ENCODE measurements around the gene MC2R. TPM values are rescaled to one million over a fixed set of nuclear protein-coding genes. Genes with fewer than 3 reads are reported as not detected.

The MC2R gene
- total RNA-seq, 1 donor from 2014 or later, result not detected

DNA sequence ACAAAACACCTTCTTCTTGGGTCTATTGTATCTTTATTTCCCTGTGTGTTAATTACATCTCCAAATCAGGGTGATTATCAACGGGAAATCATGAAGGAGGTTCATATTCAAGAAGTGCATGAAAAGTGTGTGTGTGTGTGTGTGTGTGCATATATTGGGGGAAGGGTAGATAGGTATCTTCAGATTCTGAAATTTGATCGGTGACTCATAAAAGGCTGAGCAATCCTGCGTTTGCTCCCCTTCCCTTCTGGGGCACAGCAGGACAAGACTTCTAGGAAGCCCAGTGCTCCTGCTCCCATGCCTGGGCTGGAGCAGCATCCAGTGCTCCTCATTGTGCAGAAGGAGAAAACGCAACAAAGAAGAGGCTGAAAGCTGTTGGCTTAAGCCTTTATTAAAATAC lies 65.5 kb downstream of the MC2R start:
- no peaks in the 10 kb centered on the region for H3K4me1 Mint-ChIP-seq (ENCODE audit: unreplicated experiment)

GRCh38 chr18:13836559-13836958 lies 78.8 kb downstream of the MC2R start:
- no peaks in the 10 kb centered on the region for H3K4me1 Mint-ChIP-seq (ENCODE audit: unreplicated experiment)
- no peak overlapping the region for H3K4me3 Mint-ChIP-seq
- no peaks in the 10 kb centered on the region for H3K36me3 Mint-ChIP-seq
- no peak overlapping the region for H3K27ac Mint-ChIP-seq
- TF ChIP-seq CTCF (conservative IDR thresholded peaks at IDR 0.05), result no peak
- peaks cover 12% of the 10 kb centered on the region for H3K27me3 Mint-ChIP-seq
- H3K9me3 Mint-ChIP-seq, result no peaks in the 10 kb centered on the region
- DNase-seq (ENCODE audit: extremely low spot score, unreplicated experiment), result no peak

More for the DNA sequence above, 65.5 kb downstream of the MC2R start:
- Mint-ChIP-seq H3K27ac (no peak overlapping the region), H3K36me3 (no peaks in the 10 kb centered on the region), H3K4me3 (no peak overlapping the region), H3K27me3 (no peaks in the 10 kb centered on the region), H3K9me3 (peaks cover 5% of the 10 kb centered on the region)
- TF ChIP-seq CTCF (conservative IDR thresholded peaks at IDR 0.05), result no peak
- no peak for DNase-seq (ENCODE audit: extremely low spot score, unreplicated experiment)

DNA sequence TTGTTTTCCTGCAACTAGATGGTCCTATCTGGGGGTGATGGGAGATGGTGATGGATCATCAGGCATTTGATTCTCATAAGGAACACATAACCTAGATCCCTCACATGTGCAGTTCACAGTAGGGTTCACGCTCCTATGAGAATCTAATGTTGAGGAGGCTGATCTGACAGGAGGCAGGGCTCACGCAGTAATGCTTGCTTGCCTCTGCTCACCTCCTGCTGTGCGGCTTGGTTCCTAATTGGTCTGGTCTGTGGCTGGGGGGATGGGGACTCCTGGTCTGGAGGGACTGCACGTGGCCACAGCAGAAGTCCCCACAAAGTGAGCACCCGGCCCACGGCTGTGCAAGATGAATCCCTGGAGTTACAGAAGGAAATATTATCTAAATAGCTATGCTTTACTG lies 80.1 kb downstream of the MC2R start:
- Mint-ChIP-seq H3K9me3 (no peaks in the 10 kb centered on the region), H3K27me3 (peaks cover 15% of the 10 kb centered on the region), H3K27ac (no peak overlapping the region), H3K4me3 (no peak overlapping the region), H3K4me1 (ENCODE audit: unreplicated experiment) (no peaks in the 10 kb centered on the region), H3K36me3 (no peaks in the 10 kb centered on the region)
- no peak for TF ChIP-seq CTCF (conservative IDR thresholded peaks at IDR 0.05)
- no peak for DNase-seq (ENCODE audit: extremely low spot score, unreplicated experiment)

GRCh38 chr18:13834496-13835015 lies 80.8 kb downstream of the MC2R start:
- Mint-ChIP-seq H3K27ac (no peak overlapping the region), H3K9me3 (no peaks in the 10 kb centered on the region), H3K4me3 (no peak overlapping the region), H3K4me1 (ENCODE audit: unreplicated experiment) (no peaks in the 10 kb centered on the region), H3K36me3 (no peaks in the 10 kb centered on the region), H3K27me3 (peaks cover 15% of the 10 kb centered on the region)
- no peak for DNase-seq (ENCODE audit: extremely low spot score, unreplicated experiment)
- no peak for TF ChIP-seq CTCF (conservative IDR thresholded peaks at IDR 0.05)

Other genes starting within 250 kb of the MC2R start
- gene FAM210A, start 189.0 kb downstream of the MC2R start, total RNA-seq (ENCODE audit: low replicate concordance), result 16.4 and 16.9 TPM in 2 replicates
- gene RNMT, start 188.9 kb downstream of the MC2R start, total RNA-seq (ENCODE audit: low replicate concordance), result 40.8 and 41.4 TPM in 2 replicates
- not detected in 2 replicates for gene MC5R, start 91.4 kb downstream of the MC2R start, total RNA-seq (ENCODE audit: low replicate concordance)
- 10.5 and 31.4 TPM in 2 replicates for gene ZNF519, start 216.9 kb upstream of the MC2R start, total RNA-seq (ENCODE audit: low replicate concordance)

All from type B pancreatic cell (in vitro differentiated cells).